ENCODE results near the gene GLI2.

Gene GLI2

GRCh38 chr2:120747706-120748105 is 12.0 kb downstream of the GLI2 start:
- H3K36me3 ChIP-seq (ENCODE audit: control insufficient read depth, low read depth, low read length), result no peaks in the 10 kb centered on the region
- no peaks in the 10 kb centered on the region for H3K9me3 ChIP-seq (ENCODE audit: control insufficient read depth, low read depth, low read length)
- H3K9ac ChIP-seq (ENCODE audit: low read length), result no peak overlapping the region
- no peak overlapping the region for H3K27ac ChIP-seq (ENCODE audit: low read length)
- H3K27me3 ChIP-seq (ENCODE audit: control insufficient read depth, insufficient read depth, low read length), result no peaks in the 10 kb centered on the region
- H3K4me1 ChIP-seq (ENCODE audit: control insufficient read depth, low read depth, low read length), result peaks cover 25% of the 10 kb centered on the region
- H3K4me3 ChIP-seq (ENCODE audit: low read length), result no peak overlapping the region

GRCh38 chr2:120748310-120748709 is 12.6 kb downstream of the GLI2 start:
- H3K4me1 ChIP-seq (ENCODE audit: control insufficient read depth, low read depth, low read length), result peaks cover 20% of the 10 kb centered on the region
- H3K27ac ChIP-seq (ENCODE audit: low read length), result no peak overlapping the region

GRCh38 chr2:120748741-120749140 is 13.1 kb downstream of the GLI2 start:
- Histone ChIP-seq H3K27ac (ENCODE audit: low read length) (no peak overlapping the region), H3K36me3 (ENCODE audit: control insufficient read depth, low read depth, low read length) (no peaks in the 10 kb centered on the region), H3K4me1 (ENCODE audit: control insufficient read depth, low read depth, low read length) (peaks cover 20% of the 10 kb centered on the region), H3K9ac (ENCODE audit: low read length) (no peak overlapping the region), H3K9me3 (ENCODE audit: control insufficient read depth, low read depth, low read length) (no peaks in the 10 kb centered on the region), H3K4me3 (ENCODE audit: low read length) (no peak overlapping the region), H3K27me3 (ENCODE audit: control insufficient read depth, insufficient read depth, low read length) (no peaks in the 10 kb centered on the region)

More at GRCh38 chr2:120748310-120748709, 12.6 kb downstream of the GLI2 start:
- no peak overlapping the region for H3K9ac ChIP-seq (ENCODE audit: low read length)
- no peaks in the 10 kb centered on the region for H3K27me3 ChIP-seq (ENCODE audit: control insufficient read depth, insufficient read depth, low read length)
- H3K9me3 ChIP-seq (ENCODE audit: control insufficient read depth, low read depth, low read length), result no peaks in the 10 kb centered on the region
- no peaks in the 10 kb centered on the region for H3K36me3 ChIP-seq (ENCODE audit: control insufficient read depth, low read depth, low read length)
- H3K4me3 ChIP-seq (ENCODE audit: low read length), result no peak overlapping the region

GRCh38 chr2:120749506-120750431 is 14.1 kb downstream of the GLI2 start:
- H3K27me3 ChIP-seq (ENCODE audit: control insufficient read depth, insufficient read depth, low read length), result no peaks in the 10 kb centered on the region
- no peak overlapping the region for H3K27ac ChIP-seq (ENCODE audit: low read length)
- H3K4me3 ChIP-seq (ENCODE audit: low read length), result no peak overlapping the region
- H3K4me1 ChIP-seq (ENCODE audit: control insufficient read depth, low read depth, low read length), result peaks cover 14% of the 10 kb centered on the region
- no peak overlapping the region for H3K9ac ChIP-seq (ENCODE audit: low read length)
- H3K36me3 ChIP-seq (ENCODE audit: control insufficient read depth, low read depth, low read length), result no peaks in the 10 kb centered on the region
- H3K9me3 ChIP-seq (ENCODE audit: control insufficient read depth, low read depth, low read length), result no peaks in the 10 kb centered on the region

GRCh38 chr2:120750488-120751210 is 15.0 kb downstream of the GLI2 start:
- no peaks in the 10 kb centered on the region for H3K9me3 ChIP-seq (ENCODE audit: control insufficient read depth, low read depth, low read length)
- no peaks in the 10 kb centered on the region for H3K36me3 ChIP-seq (ENCODE audit: control insufficient read depth, low read depth, low read length)
- H3K27ac ChIP-seq (ENCODE audit: low read length), result no peak overlapping the region
- no peak overlapping the region for H3K4me3 ChIP-seq (ENCODE audit: low read length)
- H3K9ac ChIP-seq (ENCODE audit: low read length), result no peak overlapping the region
- peaks cover 13% of the 10 kb centered on the region for H3K4me1 ChIP-seq (ENCODE audit: control insufficient read depth, low read depth, low read length)
- no peaks in the 10 kb centered on the region for H3K27me3 ChIP-seq (ENCODE audit: control insufficient read depth, insufficient read depth, low read length)

GRCh38 chr2:120751553-120751952 is 15.9 kb downstream of the GLI2 start:
- H3K36me3 ChIP-seq (ENCODE audit: control insufficient read depth, low read depth, low read length), result no peaks in the 10 kb centered on the region
- no peaks in the 10 kb centered on the region for H3K27me3 ChIP-seq (ENCODE audit: control insufficient read depth, insufficient read depth, low read length)
- H3K4me3 ChIP-seq (ENCODE audit: low read length), result no peak overlapping the region
- H3K9me3 ChIP-seq (ENCODE audit: control insufficient read depth, low read depth, low read length), result no peaks in the 10 kb centered on the region
- H3K27ac ChIP-seq (ENCODE audit: low read length), result no peak overlapping the region
- peaks cover 13% of the 10 kb centered on the region for H3K4me1 ChIP-seq (ENCODE audit: control insufficient read depth, low read depth, low read length)
- H3K9ac ChIP-seq (ENCODE audit: low read length), result no peak overlapping the region

- peaks cover 35% of the 10 kb centered on the region for H3K4me1 ChIP-seq (ENCODE audit: control insufficient read depth, low read depth, low read length)
- no peak overlapping the region for H3K9ac ChIP-seq (ENCODE audit: low read length)
- no peaks in the 10 kb centered on the region for H3K36me3 ChIP-seq (ENCODE audit: control insufficient read depth, low read depth, low read length)
- H3K4me3 ChIP-seq (ENCODE audit: low read length), result no peak overlapping the region
- H3K27ac ChIP-seq (ENCODE audit: low read length), result no peak overlapping the region
- no peaks in the 10 kb centered on the region for H3K9me3 ChIP-seq (ENCODE audit: control insufficient read depth, low read depth, low read length)
- no peaks in the 10 kb centered on the region for H3K27me3 ChIP-seq (ENCODE audit: control insufficient read depth, insufficient read depth, low read length)
These were observed 18.6 kb downstream of the GLI2 start for GRCh38 chr2:120754067-120754960.

- H3K36me3 ChIP-seq (ENCODE audit: control insufficient read depth, low read depth, low read length), result no peaks in the 10 kb centered on the region
- H3K27ac ChIP-seq (ENCODE audit: low read length), result no peak overlapping the region
- no peaks in the 10 kb centered on the region for H3K27me3 ChIP-seq (ENCODE audit: control insufficient read depth, insufficient read depth, low read length)
- H3K9ac ChIP-seq (ENCODE audit: low read length), result no peak overlapping the region
- peaks cover 34% of the 10 kb centered on the region for H3K4me1 ChIP-seq (ENCODE audit: control insufficient read depth, low read depth, low read length)
- no peak overlapping the region for H3K4me3 ChIP-seq (ENCODE audit: low read length)
- no peaks in the 10 kb centered on the region for H3K9me3 ChIP-seq (ENCODE audit: control insufficient read depth, low read depth, low read length)
These were observed 22.8 kb downstream of the GLI2 start for GRCh38 chr2:120758181-120759144.

GRCh38 chr2:120759543-120760331 is 24.1 kb downstream of the GLI2 start:
- Histone ChIP-seq H3K4me3 (ENCODE audit: low read length) (no peak overlapping the region), H3K9me3 (ENCODE audit: control insufficient read depth, low read depth, low read length) (no peaks in the 10 kb centered on the region), H3K9ac (ENCODE audit: low read length) (no peak overlapping the region), H3K27ac (ENCODE audit: low read length) (no peak overlapping the region), H3K27me3 (ENCODE audit: control insufficient read depth, insufficient read depth, low read length) (no peaks in the 10 kb centered on the region), H3K4me1 (ENCODE audit: control insufficient read depth, low read depth, low read length) (peaks cover 34% of the 10 kb centered on the region), H3K36me3 (ENCODE audit: control insufficient read depth, low read depth, low read length) (no peaks in the 10 kb centered on the region)

Measured in iPS-18a (cell line).